TTC549 (cell line): ENCODE data around the gene ACVR1.

Source experiments
- FAIRE-seq: peaks from 2 replicates; lab custom pipeline; 2012; peaks lifted over from hg19 to GRCh38; lab: Jason Lieb, UNC

The ACVR1 gene

DNA sequence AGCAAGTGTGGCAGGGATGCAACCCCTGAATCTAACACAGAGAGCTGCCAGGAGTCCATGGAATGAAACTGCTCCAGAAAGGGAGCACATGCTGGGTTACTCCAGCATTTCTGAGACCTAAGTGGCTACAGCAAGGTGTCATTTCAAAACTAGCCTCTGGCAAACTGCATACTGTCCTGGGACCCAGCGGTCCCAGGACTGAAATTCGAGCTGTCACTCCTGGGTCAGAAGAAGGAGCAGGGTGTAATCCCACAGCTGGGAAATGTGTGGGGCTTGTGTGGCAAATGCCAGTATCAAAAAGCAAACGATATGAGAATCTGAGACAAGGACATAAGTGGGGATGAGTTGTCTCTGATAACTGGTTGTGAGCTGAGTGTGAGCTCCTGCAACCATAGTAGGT is 177.1 kb downstream of the ACVR1 start:
- FAIRE-seq, result no peak

DNA sequence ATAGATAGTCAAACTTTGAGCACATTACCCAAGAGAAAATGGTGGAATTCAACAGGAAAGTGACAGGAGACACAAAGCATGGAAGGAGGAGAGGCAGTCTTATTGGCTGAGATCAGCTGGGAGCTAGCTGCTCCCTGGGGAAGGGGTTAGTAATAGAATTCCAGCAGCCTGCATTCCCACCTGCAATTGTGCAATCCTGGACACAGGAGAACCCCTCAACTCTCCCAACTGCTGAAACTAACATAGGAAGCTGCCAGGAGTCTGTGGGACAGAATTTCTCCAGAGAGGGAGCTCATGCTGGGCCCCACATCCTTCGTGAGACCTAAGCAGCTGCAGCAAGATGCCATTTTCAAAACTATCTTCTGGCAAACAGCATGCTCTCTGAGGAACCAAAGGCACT is 177.7 kb downstream of the ACVR1 start:
- no peak for FAIRE-seq

DNA sequence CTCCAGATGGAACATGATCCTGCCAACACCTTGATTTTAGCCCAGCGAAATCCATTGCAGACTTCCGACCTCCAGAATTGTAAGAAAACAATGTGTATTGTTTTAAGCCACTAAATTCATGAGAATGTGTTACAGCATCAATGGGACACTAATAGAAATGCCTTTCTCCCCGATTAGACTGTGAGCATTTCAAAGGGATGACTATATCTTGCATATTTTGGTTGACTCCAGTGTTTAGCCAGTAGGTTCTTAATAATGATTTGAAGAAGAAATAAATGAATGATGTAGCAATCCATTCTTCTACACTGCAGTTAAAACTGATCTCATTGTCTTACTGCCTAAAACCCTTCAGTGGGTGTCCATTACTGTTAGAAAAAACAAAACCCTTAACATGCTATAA is 180.1 kb downstream of the ACVR1 start:
- no peak for FAIRE-seq

DNA sequence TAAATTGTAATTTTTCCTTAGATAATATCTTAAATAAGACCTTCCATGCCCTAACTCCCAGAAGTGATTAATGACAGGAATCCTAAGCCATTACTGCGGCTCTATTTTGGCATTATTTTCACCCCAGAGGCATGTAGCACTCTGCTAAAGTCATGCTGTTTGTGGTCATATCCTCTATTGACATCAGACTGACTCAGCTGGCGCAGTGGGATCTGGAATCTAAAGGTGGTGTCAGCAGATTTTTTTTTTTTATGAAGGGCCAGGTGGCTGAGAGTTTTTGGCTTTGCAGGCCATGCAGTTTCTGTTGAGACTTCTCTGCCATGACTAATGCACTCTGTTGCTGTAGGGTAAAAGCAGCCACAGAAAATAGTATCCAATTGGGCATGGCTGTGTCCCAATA is 183.4 kb downstream of the ACVR1 start:
- no peak for FAIRE-seq

DNA sequence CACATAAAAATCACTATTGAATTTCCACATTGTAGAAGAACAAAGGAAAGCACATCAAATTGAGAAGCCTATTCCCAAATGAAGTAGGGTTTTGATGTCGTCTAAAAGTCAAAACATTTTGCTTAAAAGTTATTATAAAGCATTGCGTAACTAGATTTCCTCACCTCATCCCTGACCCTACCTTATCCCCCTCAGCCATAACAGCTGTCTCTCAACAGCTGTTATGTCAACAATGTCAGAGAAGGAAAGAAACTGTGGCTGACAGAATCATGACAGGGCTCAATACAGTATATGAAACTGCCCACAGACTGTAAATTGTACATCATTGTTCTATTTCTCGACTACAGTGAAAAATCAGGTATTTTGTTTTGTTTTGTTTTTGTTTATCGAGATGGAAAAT is 184.4 kb downstream of the ACVR1 start:
- FAIRE-seq, result no peak

DNA sequence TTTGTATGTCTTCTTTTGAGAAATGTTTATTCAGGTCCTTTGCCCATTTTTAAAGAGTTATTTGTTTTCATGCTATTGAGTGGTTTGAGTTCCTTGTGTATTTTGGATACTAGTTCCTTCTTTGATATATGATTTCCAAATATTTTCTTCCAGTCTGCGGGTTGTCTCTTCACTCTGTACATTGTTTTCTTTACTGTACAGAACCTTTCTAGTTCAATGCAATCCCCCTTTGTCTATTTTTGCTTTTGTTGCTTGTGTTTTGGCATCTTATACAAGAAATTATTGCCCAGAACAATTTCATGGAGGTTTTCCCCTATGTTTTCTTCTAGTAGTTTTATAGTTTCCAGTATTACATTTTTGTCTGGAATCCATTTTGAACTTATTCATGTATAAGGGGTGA is 185.0 kb downstream of the ACVR1 start:
- no peak for FAIRE-seq
